Neural cell (in vitro differentiated cells): ENCODE results near the gene TIAM2. TPM values are rescaled to one million over a fixed set of nuclear protein-coding genes. Genes with fewer than 3 reads are reported as not detected.

Experiments
- H2AFZ ChIP-seq: fragments of 200-600, 300-800 bp; sonication (generic), shearing (Covaris generic); 2 replicates; pipeline ENCODE4 v1.6.0; 2014; ENCODE audit warnings: low read depth, mild to moderate bottlenecking, antibody characterized with exemption, low read length, moderate library complexity
- H3F3A ChIP-seq: fragments of 200-600 bp; shearing (Covaris generic); 2 replicates; pipeline ENCODE4 v1.6.1; 2016; ENCODE audit warnings: mild to moderate bottlenecking, moderate library complexity, mixed read lengths, antibody characterized with exemption, low read length; ENCODE audit not compliant: insufficient read depth, poor library complexity, severe bottlenecking
- H3K27ac ChIP-seq: fragments of 200-600, 300-800 bp; sonication (generic), shearing (Covaris generic); 2 replicates; pipeline ENCODE4 v1.5.1; 2014; ENCODE audit warnings: mild to moderate bottlenecking, low read length, moderate library complexity
- H3K27me3 ChIP-seq: fragments of 300-800, 200-600 bp; sonication (generic), shearing (Covaris generic); 2 replicates; pipeline ENCODE4 v1.6.0; 2014; ENCODE audit warnings: mild to moderate bottlenecking, low read depth, low read length, moderate library complexity; ENCODE audit not compliant: insufficient read depth
- H3K36me3 ChIP-seq: fragments of 300-800, 200-600 bp; sonication (generic), shearing (Covaris generic); 2 replicates; pipeline ENCODE4 v1.5.1; 2014; ENCODE audit warnings: mild to moderate bottlenecking, antibody characterized with exemption, low read length, moderate library complexity; ENCODE audit not compliant: insufficient read depth
- H3K4me2 ChIP-seq: fragments of 300-800, 200-600 bp; sonication (generic), shearing (Covaris generic); 2 replicates; pipeline ENCODE4 v1.6.0; 2014; ENCODE audit warnings: mild to moderate bottlenecking, low read length
- H3K4me3 ChIP-seq: fragments of 300-800, 200-600 bp; sonication (generic), shearing (Covaris generic); 2 replicates; pipeline ENCODE4 v1.5.1; 2014; ENCODE audit warnings: mild to moderate bottlenecking, low read length, moderate library complexity
- H3K79me2 ChIP-seq: fragments of 200-600 bp; shearing (Covaris generic); replicated peaks from 2 replicates; pipeline ENCODE4 v1.6.0; 2014; ENCODE audit warnings: mild to moderate bottlenecking, low read length, moderate library complexity; ENCODE audit not compliant: insufficient read depth
- H3K9ac ChIP-seq: fragments of 300-800, 200-600 bp; sonication (generic), shearing (Covaris generic); 2 replicates; pipeline ENCODE4 v1.6.1; 2016; ENCODE audit warnings: mild to moderate bottlenecking, low read length, mixed read lengths
- H3K9me2 ChIP-seq: fragments of 200-600 bp; shearing (Covaris generic); 2 replicates; pipeline ENCODE4 v1.6.1; 2016; ENCODE audit warnings: mild to moderate bottlenecking, low read length, mixed read lengths; ENCODE audit not compliant: insufficient read depth
- H3K9me3 ChIP-seq: fragments of 200-600, 300-800 bp; sonication (generic), shearing (Covaris generic); 2 replicates; pipeline ENCODE4 v1.6.1; 2016; ENCODE audit warnings: mild to moderate bottlenecking, mixed run types, low read length, moderate library complexity, mixed read lengths
- H4K20me1 ChIP-seq: fragments of 200-600 bp; shearing (Covaris generic); 2 replicates; pipeline ENCODE4 v1.6.1; 2016; ENCODE audit warnings: mild to moderate bottlenecking, mixed run types; ENCODE audit not compliant: insufficient read depth
- CTCF ChIP-seq: fragments of 450-650 bp; IDR thresholded peaks from 2 replicates; pipeline ENCODE4 v1.5.1; 2014; ENCODE audit warnings: antibody characterized with exemption, mild to moderate bottlenecking, moderate library complexity; ENCODE audit not compliant: poor library complexity, severe bottlenecking
- EP300 ChIP-seq: fragments of 450-650 bp; conservative IDR thresholded peaks from 2 replicates; pipeline ENCODE4 v1.6.1; 2014; ENCODE audit warnings: antibody characterized with exemption, mild to moderate bottlenecking, moderate library complexity; ENCODE audit not compliant: poor library complexity, severe bottlenecking
- EZH2 ChIP-seq: fragments of 200-600, 300-800 bp; shearing (Covaris generic), sonication (generic); IDR thresholded peaks from 2 replicates; pipeline ENCODE4 v1.6.1; 2014; ENCODE audit warnings: antibody characterized with exemption, low read length, borderline replicate concordance, mild to moderate bottlenecking; ENCODE audit not compliant: insufficient read depth, poor library complexity, severe bottlenecking
- MXI1 ChIP-seq: fragments of 450-650 bp; conservative IDR thresholded peaks from 2 replicates; pipeline ENCODE4 v1.6.1; 2014; ENCODE audit warnings: antibody characterized with exemption, mild to moderate bottlenecking; ENCODE audit not compliant: poor library complexity, severe bottlenecking
- POLR2AphosphoS5 ChIP-seq: IDR thresholded peaks from 2 replicates; pipeline ENCODE4 v1.6.1; 2012
- RAD21 ChIP-seq: fragments of 450-650 bp; conservative IDR thresholded peaks from 2 replicates; pipeline ENCODE4 v1.6.1; 2014; ENCODE audit warnings: antibody characterized with exemption, mild to moderate bottlenecking, moderate library complexity
- REST ChIP-seq: IDR thresholded peaks from 2 replicates; pipeline ENCODE4 v1.6.1; 2012; ENCODE audit warnings: borderline replicate concordance
- SMC3 ChIP-seq: fragments of 450-650 bp; conservative IDR thresholded peaks from 2 replicates; pipeline ENCODE4 v1.6.1; 2014; ENCODE audit warnings: antibody characterized with exemption, mild to moderate bottlenecking, moderate library complexity; ENCODE audit not compliant: poor library complexity
- TAF1 ChIP-seq: IDR thresholded peaks from 2 replicates; pipeline ENCODE4 v1.6.1; 2012; ENCODE audit warnings: low read depth
- polyA plus RNA-seq: library from polyadenylated mRNA; depleted of rRNA; stranded (reverse); fragments of >200 nt; gene quantifications from 2 replicates; pipeline ENCODE4 v1.2.3, GENCODE V29; 2014

TIAM2 gene
- polyA plus RNA-seq, 1 donor from 2014 or later = 73.3 TPM

- H3K27ac ChIP-seq = no peak overlapping the region
- no peaks in the 10 kb centered on the region for H3K9me3 ChIP-seq
- H3K4me3 ChIP-seq = no peak overlapping the region
- H3K9ac ChIP-seq = no peak overlapping the region
- no peaks in the 10 kb centered on the region for H3K9me2 ChIP-seq
- H4K20me1 ChIP-seq = no peaks in the 10 kb centered on the region
- H3K79me2 ChIP-seq = no peaks in the 10 kb centered on the region
- H3K27me3 ChIP-seq = no peaks in the 10 kb centered on the region
- H3K36me3 ChIP-seq = no peaks in the 10 kb centered on the region
- H3K4me2 ChIP-seq = no peak overlapping the region
- TF ChIP-seq EZH2 (no peak), REST (no peak), EP300 (no peak), RAD21 (no peak)
- no peak overlapping the region for H2AFZ ChIP-seq
- H3F3A ChIP-seq = no peaks in the 10 kb centered on the region
Observed at GRCh38 chr6:154951345-154952200, 43.5 kb upstream of the TIAM2 start.

- TF ChIP-seq CTCF = no peak
- no peak for TF ChIP-seq SMC3
- no peak for TF ChIP-seq POLR2AphosphoS5
- H3F3A ChIP-seq = no peaks in the 10 kb centered on the region
- H3K9ac ChIP-seq = no peak overlapping the region
- no peak overlapping the region for H3K4me2 ChIP-seq
- H4K20me1 ChIP-seq = no peaks in the 10 kb centered on the region
- H3K4me3 ChIP-seq = no peak overlapping the region
- H3K79me2 ChIP-seq = no peaks in the 10 kb centered on the region
- H3K36me3 ChIP-seq = no peaks in the 10 kb centered on the region
- no peaks in the 10 kb centered on the region for H3K9me3 ChIP-seq
- no peaks in the 10 kb centered on the region for H3K9me2 ChIP-seq
- no peak overlapping the region for H2AFZ ChIP-seq
- H3K27ac ChIP-seq = no peak overlapping the region
- no peaks in the 10 kb centered on the region for H3K27me3 ChIP-seq
Observed at GRCh38 chr6:154953644-154954043, 41.5 kb upstream of the TIAM2 start.

GRCh38 chr6:154954347-154954746, 40.8 kb upstream of the TIAM2 start:
- H3K9me2 ChIP-seq = no peaks in the 10 kb centered on the region
- no peak overlapping the region for H3K4me2 ChIP-seq
- no peaks in the 10 kb centered on the region for H4K20me1 ChIP-seq

More at GRCh38 chr6:154954347-154954746, 40.8 kb upstream of the TIAM2 start:
- no peaks in the 10 kb centered on the region for H3F3A ChIP-seq
- H3K4me3 ChIP-seq = no peak overlapping the region
- H3K27ac ChIP-seq = no peak overlapping the region
- H3K36me3 ChIP-seq = no peaks in the 10 kb centered on the region
- no peak overlapping the region for H3K9ac ChIP-seq
- H2AFZ ChIP-seq = no peak overlapping the region
- no peak for TF ChIP-seq CTCF
- no peak for TF ChIP-seq EZH2
- TF ChIP-seq SMC3 = no peak
- no peak for TF ChIP-seq EP300
- TF ChIP-seq REST = no peak
- TF ChIP-seq MXI1 = no peak
- TF ChIP-seq POLR2AphosphoS5 = no peak
- TF ChIP-seq RAD21 = no peak
- TF ChIP-seq TAF1 = no peak
- H3K9me3 ChIP-seq = no peaks in the 10 kb centered on the region
- H3K79me2 ChIP-seq = no peaks in the 10 kb centered on the region
- H3K27me3 ChIP-seq = no peaks in the 10 kb centered on the region
